Cardiac muscle cell (in vitro differentiated cells and primary cell): ENCODE measurements around the gene CFI. TPM values are rescaled to one million over a fixed set of nuclear protein-coding genes. Genes with fewer than 3 reads are reported as not detected.
A peak's percentile ranks its signal among the peaks of the same experiment; 100 is the strongest.

Experiments used
- DNase-seq, 2 donors: peaks; one replicate each; pipeline versions ENCODE4 v3.0.0 to v3.0.0-alpha.2; 2010 to 2017; ENCODE audit warnings: low read depth in 1 of 2, low spot score in 1 of 2
- H3K27ac ChIP-seq: fragments of 200-600 bp; sonication (generic); 2 replicates; pipeline ENCODE4 v1.5.1; 2016
- H3K27me3 ChIP-seq: fragments of 200-600 bp; sonication (generic); 2 replicates; pipeline ENCODE4 v1.6.0; 2016; ENCODE audit warnings: control low read depth
- H3K36me3 ChIP-seq: fragments of 200-600 bp; sonication (generic); 2 replicates; pipeline ENCODE4 v1.5.1; 2016; ENCODE audit warnings: control low read depth
- H3K4me1 ChIP-seq: fragments of 200-600 bp; sonication (generic); 2 replicates; pipeline ENCODE4 v1.8.1; 2017; ENCODE audit warnings: low read depth, mild to moderate bottlenecking, mixed run types
- H3K4me3 ChIP-seq: fragments of 200-600 bp; sonication (generic); 2 replicates; pipeline ENCODE4 v1.5.1; 2016; ENCODE audit warnings: mild to moderate bottlenecking
- H3K9me3 ChIP-seq: fragments of 200-600 bp; sonication (generic); 2 replicates; pipeline ENCODE4 v1.5.1; 2017; ENCODE audit warnings: low read depth, mild to moderate bottlenecking, control low read depth
- CTCF ChIP-seq: IDR thresholded peaks from 2 replicates; pipeline ENCODE4 v1.5.1; 2012; ENCODE audit warnings: low read depth, mild to moderate bottlenecking, low read length
- polyA plus RNA-seq: library from polyadenylated mRNA; unstranded; fragments of >200 nt; fragmentation: Nextera tagmentation; extraction: Ambion mirVana; gene quantifications from 2 replicates; pipeline ENCODE4 v1.2.1, GENCODE V29; 2016
- total RNA-seq: library from RNA; depleted of rRNA; stranded (reverse); fragments of >200 nt; gene quantifications from 2 replicates; pipeline ENCODE4 v1.2.3, GENCODE V29; 2016

The CFI gene
- total and polyA plus RNA-seq, 2 experiments from 2014 or later = 2.1 to 5.2 TPM

GRCh38 chr4:109721033-109721432 lies 80.8 kb downstream of the CFI start:
- Histone ChIP-seq H3K9me3 (no peaks in the 10 kb centered on the region), H3K4me1 (no peaks in the 10 kb centered on the region), H3K36me3 (no peaks in the 10 kb centered on the region), H3K4me3 (no peak overlapping the region), H3K27ac (no peak overlapping the region), H3K27me3 (no peaks in the 10 kb centered on the region)
- no peak for TF ChIP-seq CTCF
- DNase-seq = peak in 1 of 2 donors; percentile 21

- no peaks in the 10 kb centered on the region for H3K36me3 ChIP-seq
- H3K27me3 ChIP-seq = no peaks in the 10 kb centered on the region
- no peaks in the 10 kb centered on the region for H3K9me3 ChIP-seq
- H3K4me1 ChIP-seq = no peaks in the 10 kb centered on the region
- H3K27ac ChIP-seq = no peak overlapping the region
- no peak for TF ChIP-seq CTCF
- no peak overlapping the region for H3K4me3 ChIP-seq
- DNase-seq = no peak
Observed at GRCh38 chr4:109719604-109720003, 82.2 kb downstream of the CFI start.

GRCh38 chr4:109718759-109719158 lies 83.0 kb downstream of the CFI start:
- no peaks in the 10 kb centered on the region for H3K4me1 ChIP-seq
- no peak overlapping the region for H3K4me3 ChIP-seq
- TF ChIP-seq CTCF = no peak
- DNase-seq = no peak
- H3K27ac ChIP-seq = no peak overlapping the region
- no peaks in the 10 kb centered on the region for H3K27me3 ChIP-seq
- peaks cover 6% of the 10 kb centered on the region for H3K36me3 ChIP-seq
- H3K9me3 ChIP-seq = no peaks in the 10 kb centered on the region

GRCh38 chr4:109713500-109713899 lies 88.3 kb downstream of the CFI start:
- Histone ChIP-seq H3K4me1 (no peaks in the 10 kb centered on the region), H3K9me3 (no peaks in the 10 kb centered on the region), H3K27ac (no peak overlapping the region), H3K36me3 (peaks cover 18% of the 10 kb centered on the region), H3K27me3 (no peaks in the 10 kb centered on the region), H3K4me3 (no peak overlapping the region)
- no peak for TF ChIP-seq CTCF
- no peak for DNase-seq

- no peak for TF ChIP-seq CTCF
- no peaks in the 10 kb centered on the region for H3K4me1 ChIP-seq
- no peaks in the 10 kb centered on the region for H3K27me3 ChIP-seq
- H3K27ac ChIP-seq = no peak overlapping the region
- DNase-seq = no peak
- H3K4me3 ChIP-seq = no peak overlapping the region
- H3K36me3 ChIP-seq = peaks cover 18% of the 10 kb centered on the region
- H3K9me3 ChIP-seq = no peaks in the 10 kb centered on the region
Observed at GRCh38 chr4:109708990-109709389, 92.8 kb downstream of the CFI start.

- no peaks in the 10 kb centered on the region for H3K27me3 ChIP-seq
- H3K27ac ChIP-seq = no peak overlapping the region
- no peak overlapping the region for H3K4me3 ChIP-seq
- peaks cover 13% of the 10 kb centered on the region for H3K36me3 ChIP-seq
- no peak for TF ChIP-seq CTCF
- no peaks in the 10 kb centered on the region for H3K4me1 ChIP-seq
- no peaks in the 10 kb centered on the region for H3K9me3 ChIP-seq
- DNase-seq = peak in 1 of 2 donors; percentile 52
Observed at GRCh38 chr4:109708435-109708834, 93.4 kb downstream of the CFI start.
